GM12878 (cell line): ENCODE data around the gene GRM6. TPM values are rescaled to one million over a fixed set of nuclear protein-coding genes. Genes with fewer than 3 reads are reported as not detected.

ENCODE experiments used
- ATAC-seq: fragments of 200-7000 bp; cut with Tn5 transposase; 3 replicates; pipeline ENCODE4 v1.9.1; 2020; ENCODE audit warnings: mild to moderate bottlenecking, moderate library complexity
- BruUV-seq: library from RNA; stranded (reverse); fragments of 400-500 nt; replicated peaks from 2 replicates; lab custom pipeline; 2021; lab: Mats Ljungman, UMichigan
- CTCF ChIA-PET: fragments of 300-600 bp; sonication (Branson Sonifier 250); formaldehyde crosslinking; extraction: SDS; loops from one replicate; lab custom pipeline; 2021; ENCODE audit warnings: inconsistent platforms; lab: Yijun Ruan, JAX
- POLR2A ChIA-PET: fragments of 350-600 bp; formaldehyde crosslinking; extraction: SDS; loops from one replicate; lab custom pipeline; 2021; ENCODE audit warnings: inconsistent platforms; lab: Charles Lee
- RAD21 ChIA-PET: fragments of 300-600 bp; sonication (Branson Sonifier 250); formaldehyde crosslinking; loops from one replicate; lab custom pipeline; 2023; ENCODE audit warnings: antibody characterized with exemption; ENCODE audit not compliant: unreplicated experiment; lab: Charles Lee
- SMC1A ChIA-PET: fragments of 300-600 bp; sonication (Branson Sonifier 250); formaldehyde crosslinking; loops from one replicate; lab custom pipeline; 2023; ENCODE audit not compliant: unreplicated experiment, uncharacterized antibody; lab: Charles Lee
- DNase-seq: peaks from one replicate; pipeline ENCODE4 v3.0.0-alpha.2; 2011; ENCODE audit warnings: low read depth, low spot score
- FAIRE-seq: peaks from 3 replicates; lab custom pipeline; 2011; peaks lifted over from hg19 to GRCh38; lab: Jason Lieb, UNC
- H2AFZ ChIP-seq: 2 replicates; pipeline ENCODE4 v1.6.0; 2011; ENCODE audit warnings: low read depth, low read length, control low read depth; ENCODE audit not compliant: control insufficient read depth
- H3K27ac ChIP-seq: 2 replicates; pipeline ENCODE4 v1.5.1; 2011; ENCODE audit warnings: control low read depth; ENCODE audit not compliant: control insufficient read depth, insufficient read depth
- H3K27me3 ChIP-seq, 2 experiments: replicated peaks in 1 of 2; 2 replicates each; pipeline versions ENCODE4 v1.6.0 to v1.6.1; 2011; ENCODE audit warnings: low read length in 1 of 2; ENCODE audit not compliant: control insufficient read depth in 2 of 2, insufficient read depth in 2 of 2
- H3K36me3 ChIP-seq, 2 experiments: 2 replicates each; pipeline ENCODE4 v1.5.1; 2011; ENCODE audit warnings: low read length in 1 of 2; ENCODE audit not compliant: control insufficient read depth in 2 of 2, insufficient read depth in 2 of 2
- H3K4me1 ChIP-seq: 2 replicates; pipeline ENCODE4 v1.6.1; 2011; ENCODE audit warnings: mild to moderate bottlenecking, low read length, moderate library complexity, mixed read lengths; ENCODE audit not compliant: control insufficient read depth, insufficient read depth
- H3K4me2 ChIP-seq: 2 replicates; pipeline ENCODE4 v1.6.0; 2011; ENCODE audit warnings: control low read depth; ENCODE audit not compliant: control insufficient read depth, insufficient read depth
- H3K4me3 ChIP-seq: fragments of 200-600 bp; sonication (generic); 2 replicates; pipeline ENCODE4 v1.5.1; 2016
- H3K79me2 ChIP-seq: 2 replicates; pipeline ENCODE4 v1.6.0; 2011; ENCODE audit warnings: low read length; ENCODE audit not compliant: control insufficient read depth, insufficient read depth
- H3K9ac ChIP-seq: 2 replicates; pipeline ENCODE4 v1.8.0; 2011; ENCODE audit warnings: low read length, control low read depth, mixed read lengths; ENCODE audit not compliant: control insufficient read depth, insufficient read depth
- H3K9me3 ChIP-seq: replicated peaks from 3 replicates; pipeline ENCODE4 v1.5.1; 2011; ENCODE audit warnings: mild to moderate bottlenecking, low read length; ENCODE audit not compliant: control insufficient read depth, insufficient read depth
- H4K20me1 ChIP-seq: 2 replicates; pipeline ENCODE4 v1.6.0; 2011; ENCODE audit not compliant: control insufficient read depth, insufficient read depth
- BMI1 ChIP-seq: fragments of 450-650 bp; IDR thresholded peaks from 2 replicates; pipeline ENCODE4 v1.6.1; 2016; ENCODE audit warnings: mild to moderate bottlenecking, moderate library complexity, borderline replicate concordance
- BRCA1 ChIP-seq: IDR thresholded peaks from 2 replicates; pipeline ENCODE4 v1.6.1; 2011; ENCODE audit warnings: low read depth, low read length, improper control_type of control experiment
- CBX3 ChIP-seq: fragments of 200-600 bp; sonication (generic); IDR thresholded peaks from 2 replicates; pipeline ENCODE4 v1.6.1; 2016; ENCODE audit warnings: low read depth, borderline replicate concordance
- CEBPB ChIP-seq, 2 experiments: fragments of 150-350 bp in 1 of 2; IDR thresholded peaks; 2 replicates each; pipeline ENCODE4 v1.6.1; 2012 to 2014; ENCODE audit warnings: low read depth in 2 of 2, low read length in 2 of 2, borderline replicate concordance in 1 of 2, inconsistent platforms in 1 of 2
- CHD4 ChIP-seq: fragments of 200-600 bp; sonication (generic); IDR thresholded peaks from 2 replicates; pipeline ENCODE4 v1.6.1; 2016; ENCODE audit warnings: mild to moderate bottlenecking
- IKZF2 ChIP-seq, 2 experiments: fragments of 450-650 bp; IDR thresholded peaks; 2 replicates each; pipeline ENCODE4 v1.6.1; 2017; ENCODE audit warnings: mild to moderate bottlenecking in 2 of 2, moderate library complexity in 2 of 2
- LARP7 ChIP-seq: fragments of 450-650 bp; IDR thresholded peaks from 2 replicates; pipeline ENCODE4 v1.6.1; 2017; ENCODE audit warnings: mild to moderate bottlenecking
- MYC ChIP-seq: IDR thresholded peaks from 2 replicates; pipeline ENCODE4 v1.6.1; 2011; ENCODE audit warnings: mild to moderate bottlenecking, low read length, moderate library complexity, inconsistent platforms; ENCODE audit not compliant: insufficient read depth, insufficient replicate concordance, insufficient read length, severe bottlenecking
- NFYA ChIP-seq: IDR thresholded peaks from 2 replicates; pipeline ENCODE4 v1.6.1; 2011; ENCODE audit warnings: low read depth, mild to moderate bottlenecking, low read length, improper control_type of control experiment, borderline replicate concordance
- PAX5 ChIP-seq: IDR thresholded peaks from 2 replicates; pipeline ENCODE4 v1.6.1; 2011; ENCODE audit warnings: low read depth, low read length, borderline replicate concordance
- RELA ChIP-seq: fragments of 450-650 bp; IDR thresholded peaks from 2 replicates; pipeline ENCODE4 v1.8.0; 2014; ENCODE audit warnings: borderline replicate concordance; ENCODE audit not compliant: partially characterized antibody
- TAF1 ChIP-seq: IDR thresholded peaks from 2 replicates; pipeline ENCODE4 v1.6.1; 2011; ENCODE audit warnings: mild to moderate bottlenecking, low read depth, low read length, borderline replicate concordance
- ZNF384 ChIP-seq: IDR thresholded peaks from 2 replicates; pipeline ENCODE4 v1.6.1; 2012; ENCODE audit warnings: low read depth, mild to moderate bottlenecking, low read length, improper control_type of control experiment, borderline replicate concordance
- WGBS: methylation state at CpG from one replicate; pipeline ENCODE4 v1.1.6; 2016; ENCODE audit warnings: low lambda C conversion rate; ENCODE audit not compliant: insufficient replicate concordance, insufficient coverage; ENCODE audit errors: missing lambda C conversion rate; 5-methylcytosine and 5-hydroxymethylcytosine counted together
- in situ Hi-C: fragments of 300-500 bp; cut with MboI; formaldehyde crosslinking; loops from 9 replicates; pipeline ENCODE4 v1.14.3; 2018; ENCODE audit warnings: mixed read lengths
- intact Hi-C: fragments of 100-400 bp; cut with micrococcal nuclease; formaldehyde crosslinking; loops from one replicate; pipeline ENCODE4 v1.14.2; 2022; ENCODE audit not compliant: unreplicated experiment
- polyA plus RNA-seq, 11 experiments: library from polyadenylated mRNA; depleted of rRNA in 4 of 11; unstranded in 6 of 11; stranded (reverse) in 5 of 11; fragments of >200 nt; fragmentation: Nextera tagmentation in 4 of 11; fragmentation: Illumina TruSeq in 1 of 11; extraction: Ambion mirVana in 4 of 11; extraction: Trizol in 1 of 11; gene quantifications; 1 replicate in 1 of 11; 2 replicates in 10 of 11; pipeline versions ENCODE4 v1.2.1 to v1.2.3, GENCODE V29; 2011 to 2016; ENCODE audit warnings: inconsistent platforms in 2 of 11, missing spikeins in 2 of 11, low read depth in 1 of 11
- total RNA-seq, 4 experiments: library from RNA; depleted of rRNA in 3 of 4; stranded (reverse); fragments of >200 nt in 3 of 4; fragmentation: Illumina TruSeq in 1 of 4; extraction: Trizol in 1 of 4; gene quantifications; 2 replicates each; pipeline versions ENCODE4 v1.2.1 to v1.2.3, GENCODE V29; 2013 to 2021
- TF ChIP-seq, protein P1 (sequence below): fragments of 450-650 bp; IDR thresholded peaks from 2 replicates; pipeline ENCODE4 v1.6.1; 2017; ENCODE audit warnings: antibody characterized with exemption, mild to moderate bottlenecking, moderate library complexity
- TF ChIP-seq, protein P2 (sequence below): fragments of 150-350 bp; IDR thresholded peaks from 2 replicates; pipeline ENCODE4 v1.6.1; 2016; ENCODE audit warnings: low read depth, low read length
- TF ChIP-seq, protein P3 (sequence below): fragments of 450-650 bp; formaldehyde crosslinking; IDR thresholded peaks from 2 replicates; pipeline ENCODE4 v1.4.0; 2020; ENCODE audit warnings: mild to moderate bottlenecking, moderate library complexity

The GRM6 gene
- total and polyA plus RNA-seq, 10 of the 15 experiments (the other 5 are each of a cell fraction or from before 2014, with no cell fraction given) = not detected

DNA sequence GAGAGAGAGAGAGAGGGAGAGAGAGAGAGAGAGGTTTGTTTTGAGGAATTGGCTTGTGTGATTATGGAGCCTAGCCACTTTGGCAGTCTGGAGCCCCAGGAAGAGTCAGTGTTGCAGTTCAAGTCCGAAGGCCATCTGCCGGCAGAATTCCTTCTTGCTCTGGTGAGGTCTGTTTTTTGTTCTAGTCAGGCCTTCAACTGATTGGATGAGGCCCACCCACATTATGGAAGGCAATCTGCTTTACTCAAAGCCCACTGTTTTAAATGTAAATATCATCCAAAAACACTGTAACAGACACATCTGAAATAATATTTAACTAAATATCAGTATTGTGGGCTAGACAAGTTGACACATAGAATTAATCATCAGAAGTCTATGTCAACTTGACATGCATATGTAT is 11.4 kb upstream of the GRM6 start:
- ChIA-PET SMC1A (no interaction called here), RAD21 (no interaction called here), POLR2A (no interaction called here), CTCF (no interaction called here)
- Histone ChIP-seq H3K79me2 (no peaks in the 10 kb centered on the region), H3K4me2 (no peak overlapping the region), H2AFZ (no peak overlapping the region), H3K27me3 (no peaks in the 10 kb centered on the region), H3K4me3 (no peak overlapping the region), H3K9ac (no peak overlapping the region), H3K36me3 (no peaks in the 10 kb centered on the region), H4K20me1 (no peaks in the 10 kb centered on the region), H3K9me3 (no peaks in the 10 kb centered on the region; the same call in 2 of the 3 replicates), H3K27ac (no peak overlapping the region), H3K4me1 (no peaks in the 10 kb centered on the region)
- DNase-seq = no peak
- intact Hi-C loops (no loop called here), in situ Hi-C loops (no loop called here)
- no peak for FAIRE-seq
- BruUV-seq = no TSS peak
- ATAC-seq = no peak
- 86% methylated on average over 2 of the region's 2 CpGs for WGBS
- no peak for TF ChIP-seq BRCA1
- TF ChIP-seq PAX5 = no peak
- TF ChIP-seq, protein P1, sequence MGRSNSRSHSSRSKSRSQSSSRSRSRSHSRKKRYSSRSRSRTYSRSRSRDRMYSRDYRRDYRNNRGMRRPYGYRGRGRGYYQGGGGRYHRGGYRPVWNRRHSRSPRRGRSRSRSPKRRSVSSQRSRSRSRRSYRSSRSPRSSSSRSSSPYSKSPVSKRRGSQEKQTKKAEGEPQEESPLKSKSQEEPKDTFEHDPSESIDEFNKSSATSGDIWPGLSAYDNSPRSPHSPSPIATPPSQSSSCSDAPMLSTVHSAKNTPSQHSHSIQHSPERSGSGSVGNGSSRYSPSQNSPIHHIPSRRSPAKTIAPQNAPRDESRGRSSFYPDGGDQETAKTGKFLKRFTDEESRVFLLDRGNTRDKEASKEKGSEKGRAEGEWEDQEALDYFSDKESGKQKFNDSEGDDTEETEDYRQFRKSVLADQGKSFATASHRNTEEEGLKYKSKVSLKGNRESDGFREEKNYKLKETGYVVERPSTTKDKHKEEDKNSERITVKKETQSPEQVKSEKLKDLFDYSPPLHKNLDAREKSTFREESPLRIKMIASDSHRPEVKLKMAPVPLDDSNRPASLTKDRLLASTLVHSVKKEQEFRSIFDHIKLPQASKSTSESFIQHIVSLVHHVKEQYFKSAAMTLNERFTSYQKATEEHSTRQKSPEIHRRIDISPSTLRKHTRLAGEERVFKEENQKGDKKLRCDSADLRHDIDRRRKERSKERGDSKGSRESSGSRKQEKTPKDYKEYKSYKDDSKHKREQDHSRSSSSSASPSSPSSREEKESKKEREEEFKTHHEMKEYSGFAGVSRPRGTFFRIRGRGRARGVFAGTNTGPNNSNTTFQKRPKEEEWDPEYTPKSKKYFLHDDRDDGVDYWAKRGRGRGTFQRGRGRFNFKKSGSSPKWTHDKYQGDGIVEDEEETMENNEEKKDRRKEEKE = no peak
- TF ChIP-seq IKZF2 (IDR thresholded peaks at IDR 0.05) = no peak
- TF ChIP-seq CBX3 = no peak
- no peak for TF ChIP-seq CEBPB (IDR thresholded peaks at IDR 0.05; ENCODE audit: borderline replicate concordance in 1 of 2, low read depth in 2 of 2, low read length in 2 of 2)
- TF ChIP-seq, protein P2, sequence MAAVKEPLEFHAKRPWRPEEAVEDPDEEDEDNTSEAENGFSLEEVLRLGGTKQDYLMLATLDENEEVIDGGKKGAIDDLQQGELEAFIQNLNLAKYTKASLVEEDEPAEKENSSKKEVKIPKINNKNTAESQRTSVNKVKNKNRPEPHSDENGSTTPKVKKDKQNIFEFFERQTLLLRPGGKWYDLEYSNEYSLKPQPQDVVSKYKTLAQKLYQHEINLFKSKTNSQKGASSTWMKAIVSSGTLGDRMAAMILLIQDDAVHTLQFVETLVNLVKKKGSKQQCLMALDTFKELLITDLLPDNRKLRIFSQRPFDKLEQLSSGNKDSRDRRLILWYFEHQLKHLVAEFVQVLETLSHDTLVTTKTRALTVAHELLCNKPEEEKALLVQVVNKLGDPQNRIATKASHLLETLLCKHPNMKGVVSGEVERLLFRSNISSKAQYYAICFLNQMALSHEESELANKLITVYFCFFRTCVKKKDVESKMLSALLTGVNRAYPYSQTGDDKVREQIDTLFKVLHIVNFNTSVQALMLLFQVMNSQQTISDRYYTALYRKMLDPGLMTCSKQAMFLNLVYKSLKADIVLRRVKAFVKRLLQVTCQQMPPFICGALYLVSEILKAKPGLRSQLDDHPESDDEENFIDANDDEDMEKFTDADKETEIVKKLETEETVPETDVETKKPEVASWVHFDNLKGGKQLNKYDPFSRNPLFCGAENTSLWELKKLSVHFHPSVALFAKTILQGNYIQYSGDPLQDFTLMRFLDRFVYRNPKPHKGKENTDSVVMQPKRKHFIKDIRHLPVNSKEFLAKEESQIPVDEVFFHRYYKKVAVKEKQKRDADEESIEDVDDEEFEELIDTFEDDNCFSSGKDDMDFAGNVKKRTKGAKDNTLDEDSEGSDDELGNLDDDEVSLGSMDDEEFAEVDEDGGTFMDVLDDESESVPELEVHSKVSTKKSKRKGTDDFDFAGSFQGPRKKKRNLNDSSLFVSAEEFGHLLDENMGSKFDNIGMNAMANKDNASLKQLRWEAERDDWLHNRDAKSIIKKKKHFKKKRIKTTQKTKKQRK = no peak
- TF ChIP-seq CHD4 = no peak
- no peak for TF ChIP-seq TAF1
- no peak for TF ChIP-seq RELA
- TF ChIP-seq NFYA = no peak
- no peak for TF ChIP-seq MYC
- TF ChIP-seq BMI1 = no peak
- TF ChIP-seq, protein P3, sequence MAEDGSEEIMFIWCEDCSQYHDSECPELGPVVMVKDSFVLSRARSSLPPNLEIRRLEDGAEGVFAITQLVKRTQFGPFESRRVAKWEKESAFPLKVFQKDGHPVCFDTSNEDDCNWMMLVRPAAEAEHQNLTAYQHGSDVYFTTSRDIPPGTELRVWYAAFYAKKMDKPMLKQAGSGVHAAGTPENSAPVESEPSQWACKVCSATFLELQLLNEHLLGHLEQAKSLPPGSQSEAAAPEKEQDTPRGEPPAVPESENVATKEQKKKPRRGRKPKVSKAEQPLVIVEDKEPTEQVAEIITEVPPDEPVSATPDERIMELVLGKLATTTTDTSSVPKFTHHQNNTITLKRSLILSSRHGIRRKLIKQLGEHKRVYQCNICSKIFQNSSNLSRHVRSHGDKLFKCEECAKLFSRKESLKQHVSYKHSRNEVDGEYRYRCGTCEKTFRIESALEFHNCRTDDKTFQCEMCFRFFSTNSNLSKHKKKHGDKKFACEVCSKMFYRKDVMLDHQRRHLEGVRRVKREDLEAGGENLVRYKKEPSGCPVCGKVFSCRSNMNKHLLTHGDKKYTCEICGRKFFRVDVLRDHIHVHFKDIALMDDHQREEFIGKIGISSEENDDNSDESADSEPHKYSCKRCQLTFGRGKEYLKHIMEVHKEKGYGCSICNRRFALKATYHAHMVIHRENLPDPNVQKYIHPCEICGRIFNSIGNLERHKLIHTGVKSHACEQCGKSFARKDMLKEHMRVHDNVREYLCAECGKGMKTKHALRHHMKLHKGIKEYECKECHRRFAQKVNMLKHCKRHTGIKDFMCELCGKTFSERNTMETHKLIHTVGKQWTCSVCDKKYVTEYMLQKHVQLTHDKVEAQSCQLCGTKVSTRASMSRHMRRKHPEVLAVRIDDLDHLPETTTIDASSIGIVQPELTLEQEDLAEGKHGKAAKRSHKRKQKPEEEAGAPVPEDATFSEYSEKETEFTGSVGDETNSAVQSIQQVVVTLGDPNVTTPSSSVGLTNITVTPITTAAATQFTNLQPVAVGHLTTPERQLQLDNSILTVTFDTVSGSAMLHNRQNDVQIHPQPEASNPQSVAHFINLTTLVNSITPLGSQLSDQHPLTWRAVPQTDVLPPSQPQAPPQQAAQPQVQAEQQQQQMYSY (CRISPR knock-in tag) = no peak
- TF ChIP-seq ZNF384 = no peak
- no peak for TF ChIP-seq LARP7
